B cell (primary cell): Measurements from ENCODE around the gene SST. TPM values are rescaled to one million over a fixed set of nuclear protein-coding genes. Genes with fewer than 3 reads are reported as not detected.

ENCODE experiments used
- ATAC-seq: fragments of 200-7000 bp; cut with Tn5 transposase; one replicate; pipeline ENCODE4 v1.10.0; 2021; ENCODE audit warnings: low read depth, mild to moderate bottlenecking, moderate number of reproducible peaks, moderate library complexity
- CTCF ChIA-PET: fragments of 350-600 bp; sonication (Branson Sonifier 250); formaldehyde crosslinking; loops from one replicate; lab custom pipeline; 2021; ENCODE audit warnings: antibody characterized with exemption, inconsistent platforms; lab: Charles Lee
- POLR2A ChIA-PET: fragments of 350-600 bp; sonication (Branson Sonifier 250); formaldehyde crosslinking; loops from one replicate; lab custom pipeline; 2021; ENCODE audit warnings: antibody characterized with exemption; lab: Charles Lee
- DNase-seq: peaks from one replicate; pipeline ENCODE4 v3.0.0; 2013
- H2AFZ ChIP-seq: 2 replicates; pipeline ENCODE4 v1.6.1; 2012; ENCODE audit warnings: mild to moderate bottlenecking, low read depth, low read length; ENCODE audit not compliant: insufficient read depth, poor library complexity, severe bottlenecking
- H3K27ac ChIP-seq, 2 donors: 1 replicate in 1 of 2; 2 replicates in 1 of 2; pipeline ENCODE4 v1.5.1; 2012 to 2013; ENCODE audit warnings: low read length in 2 of 2, mild to moderate bottlenecking in 2 of 2, moderate library complexity in 1 of 2
- H3K27me3 ChIP-seq, 4 experiments: fragments of 200-600 bp in 1 of 4; sonication (generic) in 1 of 4; replicated peaks in 1 of 4; 1 replicate in 2 of 4; 2 replicates in 2 of 4; pipeline versions ENCODE4 v1.6.1 to v1.7.0; 2013 to 2016; ENCODE audit warnings: low read length in 3 of 4, mild to moderate bottlenecking in 2 of 4, mixed read lengths in 1 of 4, moderate library complexity in 1 of 4; ENCODE audit not compliant: insufficient read depth in 4 of 4, control insufficient read depth in 3 of 4; ENCODE audit errors: control extremely low read depth in 1 of 4
- H3K36me3 ChIP-seq, 2 experiments: replicated peaks in 1 of 2; 1 replicate in 1 of 2; 2 replicates in 1 of 2; pipeline versions ENCODE4 v1.6.1 to v1.7.1; 2013; ENCODE audit warnings: low read length in 1 of 2; ENCODE audit not compliant: insufficient read depth in 2 of 2, control insufficient read depth in 1 of 2; ENCODE audit errors: control extremely low read depth in 1 of 2, extremely low read depth in 1 of 2
- H3K4me1 ChIP-seq, 2 donors: fragments of 200-600 bp in 1 of 2; sonication (generic) in 1 of 2; 1 replicate in 1 of 2; 2 replicates in 1 of 2; pipeline versions ENCODE4 v1.5.1 to v1.6.1; 2013 to 2017; ENCODE audit warnings: low read length in 2 of 2; ENCODE audit not compliant: control insufficient read depth in 2 of 2, insufficient read depth in 2 of 2
- H3K4me2 ChIP-seq: replicated peaks from 2 replicates; pipeline ENCODE3; 2012; ENCODE audit warnings: mild to moderate bottlenecking, low read depth, low read length; ENCODE audit not compliant: poor library complexity, severe bottlenecking
- H3K4me3 ChIP-seq, 5 experiments: fragments of 200-600 bp in 1 of 5; sonication (generic) in 1 of 5; 1 replicate in 3 of 5; 2 replicates in 2 of 5; pipeline versions ENCODE4 v1.5.1 to v1.7.0; 2011 to 2016; ENCODE audit warnings: low read length in 4 of 5, mild to moderate bottlenecking in 4 of 5, low read depth in 2 of 5, control low read depth in 1 of 5, moderate library complexity in 1 of 5; ENCODE audit not compliant: insufficient read depth in 1 of 5; ENCODE audit errors: control extremely low read depth in 1 of 5, extremely low read depth in 1 of 5
- H3K79me2 ChIP-seq: fragments of 200-600 bp; sonication (generic); one replicate; pipeline ENCODE4 v1.6.0; 2016; ENCODE audit warnings: low read length; ENCODE audit not compliant: control insufficient read depth, insufficient read depth
- H3K9ac ChIP-seq: fragments of 200-600 bp; sonication (generic); 2 replicates; pipeline ENCODE4 v1.6.1; 2017; ENCODE audit warnings: mild to moderate bottlenecking, low read length, moderate library complexity
- H3K9me3 ChIP-seq, 3 donors: one replicate each; pipeline versions ENCODE4 v1.6.1 to v1.7.1; 2013; ENCODE audit warnings: low read length in 2 of 3; ENCODE audit not compliant: control insufficient read depth in 2 of 3, insufficient read depth in 1 of 3; ENCODE audit errors: control extremely low read depth in 1 of 3
- H4K20me1 ChIP-seq: 2 replicates; pipeline ENCODE4 v1.6.0; 2012; ENCODE audit warnings: mild to moderate bottlenecking, low read length; ENCODE audit not compliant: insufficient read depth, control insufficient read depth, poor library complexity, severe bottlenecking
- H3K27ac Mint-ChIP-seq: one replicate; pipeline ENCODE4 v1.8.0; 2021; ENCODE audit warnings: mixed read lengths
- H3K27me3 Mint-ChIP-seq: one replicate; pipeline ENCODE4 v1.8.0; 2021; ENCODE audit warnings: mixed read lengths
- H3K4me1 Mint-ChIP-seq: one replicate; pipeline ENCODE4 v1.8.0; 2021; ENCODE audit warnings: mixed read lengths
- H3K4me3 Mint-ChIP-seq: one replicate; pipeline ENCODE4 v1.8.0; 2021; ENCODE audit warnings: mixed read lengths
- H3K9me3 Mint-ChIP-seq: one replicate; pipeline ENCODE4 v1.8.0; 2022; ENCODE audit warnings: mixed read lengths; ENCODE audit not compliant: insufficient read depth
- CTCF ChIP-seq: fragments of 200-600 bp; IDR thresholded peaks from one replicate; pipeline ENCODE4 v1.8.0; 2022; ENCODE audit warnings: antibody characterized with exemption, mild to moderate bottlenecking
- EZH2 ChIP-seq: IDR thresholded peaks from 2 replicates; pipeline ENCODE4 v1.6.1; 2012; ENCODE audit warnings: borderline replicate concordance, low read depth, mild to moderate bottlenecking, moderate library complexity, low read length; ENCODE audit not compliant: insufficient read depth, poor library complexity, severe bottlenecking
- WGBS: methylation state at CpG from one replicate; pipeline ENCODE4 v1.1.5; 2013; ENCODE audit warnings: missing lambda C conversion rate; ENCODE audit not compliant: insufficient coverage; 5-methylcytosine and 5-hydroxymethylcytosine counted together
- intact Hi-C: fragments of 100-400 bp; cut with micrococcal nuclease; formaldehyde crosslinking; loops from one replicate; pipeline ENCODE4 v1.10.0; 2022
- polyA plus RNA-seq: library from polyadenylated mRNA; depleted of rRNA; stranded (reverse); fragments of >200 nt; gene quantifications from 2 replicates; pipeline ENCODE4 v1.2.3, GENCODE V29; 2012
- total RNA-seq, 2 donors: library from RNA; stranded (reverse); fragments of 120-200 nt in 1 of 2; gene quantifications; 1 replicate in 1 of 2; 2 replicates in 1 of 2; pipeline versions ENCODE4 v1.2.3 to v1.2.4, GENCODE V29; 2013 to 2022

SST gene
- total and polyA plus RNA-seq, 2 donors (not counting 1 experiment from before 2014, with no cell fraction given), result not detected

DNA sequence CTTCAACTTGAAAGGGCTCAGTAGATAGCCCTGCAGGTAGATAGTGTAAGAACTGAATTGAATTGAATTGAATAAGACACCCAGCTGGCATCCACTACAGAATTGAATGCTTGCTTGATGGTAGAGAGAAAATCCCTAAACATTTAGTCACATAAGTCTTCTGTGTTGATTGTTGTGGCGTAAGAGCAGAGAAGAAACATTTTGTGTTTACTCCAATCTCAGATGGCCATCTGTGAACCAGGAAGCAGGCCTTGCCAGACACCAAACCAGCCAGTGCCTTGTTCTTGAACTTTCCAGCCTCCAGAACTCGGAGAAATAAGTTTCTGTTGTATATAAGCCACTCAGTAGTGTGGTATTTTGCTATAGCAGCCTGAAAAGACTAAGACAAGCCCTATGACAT is 43.6 kb downstream of the SST start:
- ChIA-PET POLR2A (no interaction called here), CTCF (no interaction called here)
- Mint-ChIP-seq H3K27ac (no peak overlapping the region), H3K4me1 (no peaks in the 10 kb centered on the region), H3K4me3 (no peak overlapping the region), H3K9me3 (no peaks in the 10 kb centered on the region), H3K27me3 (peaks cover 29% of the 10 kb centered on the region)
- ATAC-seq, result no peak
- Histone ChIP-seq H3K9ac (no peak overlapping the region), H3K27me3 (peaks cover 0 to 6% (median 0%) of the 10 kb centered on the region in 4 experiments), H4K20me1 (no peaks in the 10 kb centered on the region), H3K4me2 (no peak overlapping the region), H3K4me1 (no peaks in the 10 kb centered on the region), H3K4me3 (no peak overlapping the region), H3K9me3 (no peaks in the 10 kb centered on the region), H3K79me2 (no peaks in the 10 kb centered on the region), H2AFZ (no peak overlapping the region), H3K36me3 (no peaks in the 10 kb centered on the region), H3K27ac (no peak overlapping the region)
- no peak for DNase-seq
- intact Hi-C loops, result no loop called here
- TF ChIP-seq CTCF (no peak), EZH2 (no peak)
- no CpG with 5 or more reads among the region's 2 CpGs for WGBS

DNA sequence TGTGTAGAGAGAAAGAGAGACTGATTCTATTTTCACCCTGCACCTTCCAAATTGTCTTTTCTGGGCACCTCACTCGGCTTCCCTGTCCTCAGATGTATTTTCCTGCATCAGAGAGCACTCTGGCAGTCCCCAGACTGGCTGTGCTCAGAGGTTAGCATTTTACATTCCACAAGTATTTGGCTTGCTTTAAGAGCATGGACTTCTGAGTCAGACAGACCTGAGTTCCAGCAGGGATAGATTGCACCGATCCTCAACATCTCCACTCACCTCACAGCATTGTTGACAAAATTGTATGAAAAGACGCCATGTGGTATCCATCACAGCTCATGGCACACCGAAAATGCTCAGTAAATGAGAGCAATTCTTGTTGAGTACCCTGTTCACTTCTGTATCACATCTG is 45.6 kb downstream of the SST start:
- Histone ChIP-seq H3K27ac (no peak overlapping the region), H4K20me1 (no peaks in the 10 kb centered on the region), H3K4me2 (no peak overlapping the region), H3K9me3 (no peaks in the 10 kb centered on the region), H3K4me1 (no peaks in the 10 kb centered on the region), H3K36me3 (no peaks in the 10 kb centered on the region), H3K79me2 (no peaks in the 10 kb centered on the region), H3K4me3 (no peak overlapping the region), H2AFZ (no peak overlapping the region), H3K27me3 (peaks cover 0 to 6% (median 0%) of the 10 kb centered on the region in 4 experiments), H3K9ac (no peak overlapping the region)
- WGBS, result 75% methylated on average over 2 of the region's 4 CpGs
- intact Hi-C loops, result no loop called here
- POLR2A ChIA-PET, result no interaction called here
- no peak overlapping the region for H3K4me3 Mint-ChIP-seq
- H3K27ac Mint-ChIP-seq, result no peak overlapping the region
- H3K9me3 Mint-ChIP-seq, result no peaks in the 10 kb centered on the region
- H3K27me3 Mint-ChIP-seq, result peaks cover 20% of the 10 kb centered on the region
- CTCF ChIA-PET, result interaction anchor here (1.0 kb wide), 2 partner anchors 8 to 54 kb away, joined by 3 read pairs; no protein-coding TSS in a partner anchor
- H3K4me1 Mint-ChIP-seq, result no peaks in the 10 kb centered on the region
- no peak for DNase-seq
- TF ChIP-seq EZH2, result no peak
- no peak for TF ChIP-seq CTCF
- no peak for ATAC-seq
